Suppressor macrophage treated with lipopolysaccharide for 1 hour (primary cell): Measurements from ENCODE around the gene NUP42.

ENCODE experiments used
- DNase-seq, 3 donors: peaks; one replicate each; pipeline ENCODE4 v3.0.0-alpha.2; 2020 to 2022

Gene NUP42

GRCh38 chr7:23237000-23237399 lies 55.2 kb downstream of the NUP42 start:
- no peak for DNase-seq

DNA sequence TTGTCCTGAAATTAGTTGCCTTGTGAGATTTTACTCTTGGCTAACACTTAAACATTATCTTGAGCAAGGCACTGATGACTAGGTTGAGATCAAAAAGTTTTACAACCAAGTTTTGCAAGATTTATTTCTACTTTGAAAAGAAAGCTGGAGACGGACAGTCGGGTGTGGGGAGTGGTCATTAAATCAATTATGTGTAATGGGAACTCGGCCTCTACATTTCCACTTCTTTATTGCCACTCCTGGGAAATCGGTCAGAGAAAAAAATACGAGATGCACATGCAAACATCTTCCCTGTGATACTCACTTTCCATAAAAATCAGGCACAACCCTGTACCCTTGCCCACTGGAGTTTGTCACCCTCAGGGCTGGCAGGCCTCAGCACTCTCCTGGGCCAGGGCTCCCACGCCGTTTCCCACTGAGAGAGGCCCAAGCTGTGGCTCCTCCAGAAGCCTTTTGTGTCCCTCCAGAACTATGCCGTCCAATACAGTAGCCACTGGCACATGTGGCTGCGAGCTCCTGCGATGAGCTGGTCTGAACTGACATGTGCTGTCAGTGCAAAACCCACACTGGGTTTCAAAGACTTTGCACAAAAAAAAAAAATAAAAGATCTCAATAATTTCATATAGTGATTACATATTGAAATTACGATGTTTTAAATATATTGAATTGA lies 57.3 kb downstream of the NUP42 start:
- no peak for DNase-seq

GRCh38 chr7:23239698-23240097 lies 57.9 kb downstream of the NUP42 start:
- no peak for DNase-seq

GRCh38 chr7:23242321-23242720 lies 60.5 kb downstream of the NUP42 start:
- peak; percentile 80 to 93 (median 92) for DNase-seq

DNA sequence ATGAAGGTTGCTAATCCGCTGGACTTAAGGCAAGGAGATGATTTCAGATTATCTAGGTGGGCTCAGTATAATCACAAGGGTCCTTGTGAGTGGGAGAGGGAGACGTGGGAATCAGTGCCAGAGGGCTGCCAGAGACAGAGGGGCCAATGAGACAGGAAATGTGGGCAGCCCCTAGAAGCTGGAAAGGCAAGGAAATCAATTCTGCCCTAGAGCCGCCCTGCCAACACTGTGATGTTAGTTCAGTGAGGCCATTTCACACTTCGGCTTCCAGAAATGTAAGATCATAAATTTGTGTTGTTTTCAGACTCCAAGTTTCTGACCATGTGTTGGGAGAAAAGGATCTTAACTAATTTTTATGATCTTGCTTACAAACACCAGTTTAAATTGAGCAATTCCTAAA lies 61.1 kb downstream of the NUP42 start:
- no peak for DNase-seq

DNA sequence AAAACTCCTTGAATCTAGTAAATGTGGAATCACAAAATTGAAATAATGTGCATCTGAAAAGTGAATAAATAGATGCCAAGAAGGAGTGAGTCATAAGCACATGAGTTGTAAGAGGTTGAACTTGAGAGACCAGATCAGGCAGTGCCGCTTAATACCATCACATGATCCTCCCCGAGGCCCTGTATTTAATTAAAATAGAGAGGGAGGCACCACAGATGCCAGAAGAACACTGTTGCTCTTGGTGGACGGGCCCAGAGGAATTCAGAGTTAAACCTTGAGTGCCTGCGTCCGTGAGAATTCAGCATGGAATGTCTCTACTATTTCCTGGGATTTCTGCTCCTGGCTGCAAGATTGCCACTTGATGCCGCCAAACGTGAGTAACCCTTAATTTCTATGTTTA lies 64.7 kb downstream of the NUP42 start, which contains the start of gene GPNMB:
Gene GPNMB, plus strand, starts transcription at position 221 of the 400 bp plus-strand sequence. Its CDS starts 83 bp downstream, at position 304.
- peak; percentile 76 to 88 (median 84) for DNase-seq

DNA sequence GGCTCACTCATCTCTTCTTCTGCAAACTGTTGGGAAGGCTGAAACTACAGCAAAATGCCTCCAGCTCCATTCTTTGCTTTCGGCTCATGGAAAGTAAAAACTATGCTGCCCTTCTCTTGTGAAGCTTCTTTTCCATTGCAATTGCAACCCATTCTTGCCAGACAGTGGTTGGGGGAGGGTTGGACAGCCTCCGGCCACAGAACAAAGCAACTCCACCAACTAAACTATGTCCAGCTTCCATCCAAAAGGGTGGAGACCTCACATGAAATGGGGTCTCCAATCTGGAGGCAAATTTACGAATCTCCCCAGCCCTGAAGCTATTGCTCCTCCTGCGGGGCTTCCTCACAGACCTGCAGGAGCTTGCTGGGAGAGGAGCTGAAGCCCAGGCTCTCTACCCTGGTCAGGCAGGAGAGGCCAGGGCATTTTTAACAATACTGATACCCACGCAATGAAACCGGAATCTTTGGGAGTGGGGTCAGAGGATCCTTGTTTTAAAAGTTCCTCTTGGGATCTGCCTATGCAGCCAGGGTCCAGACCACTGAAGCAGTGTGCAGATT lies 65.3 kb downstream of the NUP42 start:
- peak in 1 of 3 donors; percentile 8 for DNase-seq

- peak; percentile 84 to 89 (median 88) for DNase-seq
Measured at GRCh38 chr7:23247603-23248335, 65.9 kb downstream of the NUP42 start.

- peak in 1 of 3 donors; percentile 26 for DNase-seq
Measured at GRCh38 chr7:23249486-23249885, 67.6 kb downstream of the NUP42 start.
